OCI-LY3 (cell line): ENCODE data around the gene GPR137.
"Not testable (repeated sequence)": the region's sequence is repeated elsewhere in the genome, so short reads cannot be mapped to it uniquely, and the experiment has no call there.

Experiments used
- CTCF ChIP-seq: fragments of 200-600, 300-600 bp; sonication (generic); IDR thresholded peaks from 2 replicates; pipeline ENCODE4 v1.5.1; 2014; ENCODE audit warnings: antibody characterized with exemption, low read length, low read depth
- EZH2phosphoT487 ChIP-seq: fragments of 200-600 bp; shearing (Covaris generic); IDR thresholded peaks from 2 replicates; pipeline ENCODE4 v1.6.1; 2018; ENCODE audit warnings: antibody characterized with exemption, mixed run types, low read depth

GRCh38 chr11:64315667-64316526 is 30.2 kb downstream of the GPR137 start:
- TF ChIP-seq CTCF, EZH2phosphoT487: not testable (repeated sequence)
